ENCODE measurements around the gene CBLL1. TPM values are rescaled to one million over a fixed set of nuclear protein-coding genes. Genes with fewer than 3 reads are reported as not detected.

Gene CBLL1
- polyA plus RNA-seq, 1 donor from 2014 or later, result 10.2 TPM

DNA sequence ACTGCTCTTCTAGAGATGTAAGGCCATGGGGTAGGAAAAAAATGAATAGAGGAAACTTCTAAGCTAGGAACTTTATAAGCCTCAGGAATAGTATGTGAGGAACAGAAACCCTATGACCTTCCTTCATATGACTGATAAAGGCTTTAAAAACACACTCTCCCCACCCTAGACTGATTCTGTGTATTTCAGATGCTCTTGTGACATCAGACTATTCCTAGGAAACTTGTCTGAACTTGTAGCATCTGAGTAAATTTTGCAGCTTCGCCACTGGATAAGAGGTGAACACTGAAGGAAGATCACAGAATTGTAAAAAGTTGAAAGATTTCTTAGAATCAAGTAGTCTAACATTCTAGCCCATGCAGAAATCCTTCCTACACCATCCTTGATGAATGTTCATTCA is 31.0 kb upstream of the CBLL1 start:
- no peaks in the 10 kb centered on the region for H3K79me2 ChIP-seq (replicated peaks; ENCODE audit: insufficient read depth, low read length)
- H3F3A ChIP-seq (ENCODE audit: insufficient read depth, low read length, poor library complexity, severe bottlenecking), result no peaks in the 10 kb centered on the region
- H3K36me3 ChIP-seq (ENCODE audit: insufficient read depth, low read length), result no peaks in the 10 kb centered on the region
- H4K20me1 ChIP-seq (ENCODE audit: insufficient read depth), result no peaks in the 10 kb centered on the region
- H3K27me3 ChIP-seq (ENCODE audit: insufficient read depth, low read depth, low read length), result no peaks in the 10 kb centered on the region
- H3K4me3 ChIP-seq (ENCODE audit: low read length), result no peak overlapping the region
- no peaks in the 10 kb centered on the region for H3K9me3 ChIP-seq (ENCODE audit: low read length)
- H3K9me2 ChIP-seq (ENCODE audit: insufficient read depth, low read length), result no peaks in the 10 kb centered on the region
- no peak overlapping the region for H2AFZ ChIP-seq (ENCODE audit: low read depth, low read length)
- H3K4me2 ChIP-seq (ENCODE audit: low read length), result no peak overlapping the region
- TF ChIP-seq TAF1 (IDR thresholded peaks at IDR 0.05; ENCODE audit: low read depth), result no peak
- TF ChIP-seq RAD21 (conservative IDR thresholded peaks at IDR 0.05), result no peak
- TF ChIP-seq EP300 (conservative IDR thresholded peaks at IDR 0.05; ENCODE audit: poor library complexity, severe bottlenecking), result no peak
- TF ChIP-seq, protein P1, sequence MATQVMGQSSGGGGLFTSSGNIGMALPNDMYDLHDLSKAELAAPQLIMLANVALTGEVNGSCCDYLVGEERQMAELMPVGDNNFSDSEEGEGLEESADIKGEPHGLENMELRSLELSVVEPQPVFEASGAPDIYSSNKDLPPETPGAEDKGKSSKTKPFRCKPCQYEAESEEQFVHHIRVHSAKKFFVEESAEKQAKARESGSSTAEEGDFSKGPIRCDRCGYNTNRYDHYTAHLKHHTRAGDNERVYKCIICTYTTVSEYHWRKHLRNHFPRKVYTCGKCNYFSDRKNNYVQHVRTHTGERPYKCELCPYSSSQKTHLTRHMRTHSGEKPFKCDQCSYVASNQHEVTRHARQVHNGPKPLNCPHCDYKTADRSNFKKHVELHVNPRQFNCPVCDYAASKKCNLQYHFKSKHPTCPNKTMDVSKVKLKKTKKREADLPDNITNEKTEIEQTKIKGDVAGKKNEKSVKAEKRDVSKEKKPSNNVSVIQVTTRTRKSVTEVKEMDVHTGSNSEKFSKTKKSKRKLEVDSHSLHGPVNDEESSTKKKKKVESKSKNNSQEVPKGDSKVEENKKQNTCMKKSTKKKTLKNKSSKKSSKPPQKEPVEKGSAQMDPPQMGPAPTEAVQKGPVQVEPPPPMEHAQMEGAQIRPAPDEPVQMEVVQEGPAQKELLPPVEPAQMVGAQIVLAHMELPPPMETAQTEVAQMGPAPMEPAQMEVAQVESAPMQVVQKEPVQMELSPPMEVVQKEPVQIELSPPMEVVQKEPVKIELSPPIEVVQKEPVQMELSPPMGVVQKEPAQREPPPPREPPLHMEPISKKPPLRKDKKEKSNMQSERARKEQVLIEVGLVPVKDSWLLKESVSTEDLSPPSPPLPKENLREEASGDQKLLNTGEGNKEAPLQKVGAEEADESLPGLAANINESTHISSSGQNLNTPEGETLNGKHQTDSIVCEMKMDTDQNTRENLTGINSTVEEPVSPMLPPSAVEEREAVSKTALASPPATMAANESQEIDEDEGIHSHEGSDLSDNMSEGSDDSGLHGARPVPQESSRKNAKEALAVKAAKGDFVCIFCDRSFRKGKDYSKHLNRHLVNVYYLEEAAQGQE (IDR thresholded peaks at IDR 0.05; ENCODE audit: borderline replicate concordance), result no peak
- no peak overlapping the region for H3K27ac ChIP-seq (ENCODE audit: low read length)
- H3K9ac ChIP-seq (ENCODE audit: low read length), result no peak overlapping the region

DNA sequence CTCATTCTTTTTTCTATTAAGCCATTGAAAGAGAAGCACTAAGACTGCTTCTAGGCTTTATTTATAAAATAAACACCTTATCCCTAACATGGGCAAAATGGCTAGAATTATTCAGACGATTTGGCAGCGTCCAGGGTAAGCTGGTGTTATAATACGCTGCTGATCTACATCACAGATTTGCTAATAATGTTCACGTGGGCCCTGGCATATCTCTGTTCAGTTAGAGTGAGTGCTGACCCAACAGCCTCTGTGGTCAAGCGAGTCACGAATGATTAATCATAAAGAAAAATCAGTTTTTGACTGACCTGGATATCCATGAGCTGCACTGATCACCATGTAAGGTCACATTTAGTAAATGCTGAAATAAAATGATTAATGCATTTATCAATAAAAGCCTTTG is 28.4 kb upstream of the CBLL1 start:
- TF ChIP-seq, protein P1 (IDR thresholded peaks at IDR 0.05; ENCODE audit: borderline replicate concordance), result no peak
- TF ChIP-seq EP300 (conservative IDR thresholded peaks at IDR 0.05; ENCODE audit: poor library complexity, severe bottlenecking) (no peak), SMC3 (conservative IDR thresholded peaks at IDR 0.05; ENCODE audit: poor library complexity) (no peak), RAD21 (conservative IDR thresholded peaks at IDR 0.05) (no peak), EZH2 (IDR thresholded peaks at IDR 0.05; ENCODE audit: borderline replicate concordance, insufficient read depth, low read length, poor library complexity, severe bottlenecking) (no peak), TAF1 (IDR thresholded peaks at IDR 0.05; ENCODE audit: low read depth) (no peak), POLR2AphosphoS5 (IDR thresholded peaks at IDR 0.05) (no peak), MXI1 (conservative IDR thresholded peaks at IDR 0.05; ENCODE audit: poor library complexity, severe bottlenecking) (no peak)
- TF ChIP-seq, protein P2, sequence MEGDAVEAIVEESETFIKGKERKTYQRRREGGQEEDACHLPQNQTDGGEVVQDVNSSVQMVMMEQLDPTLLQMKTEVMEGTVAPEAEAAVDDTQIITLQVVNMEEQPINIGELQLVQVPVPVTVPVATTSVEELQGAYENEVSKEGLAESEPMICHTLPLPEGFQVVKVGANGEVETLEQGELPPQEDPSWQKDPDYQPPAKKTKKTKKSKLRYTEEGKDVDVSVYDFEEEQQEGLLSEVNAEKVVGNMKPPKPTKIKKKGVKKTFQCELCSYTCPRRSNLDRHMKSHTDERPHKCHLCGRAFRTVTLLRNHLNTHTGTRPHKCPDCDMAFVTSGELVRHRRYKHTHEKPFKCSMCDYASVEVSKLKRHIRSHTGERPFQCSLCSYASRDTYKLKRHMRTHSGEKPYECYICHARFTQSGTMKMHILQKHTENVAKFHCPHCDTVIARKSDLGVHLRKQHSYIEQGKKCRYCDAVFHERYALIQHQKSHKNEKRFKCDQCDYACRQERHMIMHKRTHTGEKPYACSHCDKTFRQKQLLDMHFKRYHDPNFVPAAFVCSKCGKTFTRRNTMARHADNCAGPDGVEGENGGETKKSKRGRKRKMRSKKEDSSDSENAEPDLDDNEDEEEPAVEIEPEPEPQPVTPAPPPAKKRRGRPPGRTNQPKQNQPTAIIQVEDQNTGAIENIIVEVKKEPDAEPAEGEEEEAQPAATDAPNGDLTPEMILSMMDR (IDR thresholded peaks at IDR 0.05; ENCODE audit: poor library complexity, severe bottlenecking), result no peak
- Histone ChIP-seq H4K20me1 (ENCODE audit: insufficient read depth) (no peaks in the 10 kb centered on the region), H3K79me2 (replicated peaks; ENCODE audit: insufficient read depth, low read length) (no peaks in the 10 kb centered on the region), H3K9me3 (ENCODE audit: low read length) (no peaks in the 10 kb centered on the region), H3K27me3 (ENCODE audit: insufficient read depth, low read depth, low read length) (no peaks in the 10 kb centered on the region), H2AFZ (ENCODE audit: low read depth, low read length) (no peak overlapping the region), H3F3A (ENCODE audit: insufficient read depth, low read length, poor library complexity, severe bottlenecking) (no peaks in the 10 kb centered on the region), H3K36me3 (ENCODE audit: insufficient read depth, low read length) (no peaks in the 10 kb centered on the region), H3K4me2 (ENCODE audit: low read length) (no peak overlapping the region), H3K9ac (ENCODE audit: low read length) (no peak overlapping the region), H3K9me2 (ENCODE audit: insufficient read depth, low read length) (no peaks in the 10 kb centered on the region), H3K27ac (ENCODE audit: low read length) (no peak overlapping the region), H3K4me3 (ENCODE audit: low read length) (no peak overlapping the region)
